GM18907 (cell line): ENCODE results near the gene EIF2D.

ENCODE experiments used
- ATAC-seq: cut with Tn5 transposase; IDR thresholded peaks from one replicate; pipeline ENCODE4 v1.9.1; 2021; ENCODE audit warnings: mild to moderate bottlenecking, moderate library complexity; ENCODE audit not compliant: unreplicated experiment

The EIF2D gene

DNA sequence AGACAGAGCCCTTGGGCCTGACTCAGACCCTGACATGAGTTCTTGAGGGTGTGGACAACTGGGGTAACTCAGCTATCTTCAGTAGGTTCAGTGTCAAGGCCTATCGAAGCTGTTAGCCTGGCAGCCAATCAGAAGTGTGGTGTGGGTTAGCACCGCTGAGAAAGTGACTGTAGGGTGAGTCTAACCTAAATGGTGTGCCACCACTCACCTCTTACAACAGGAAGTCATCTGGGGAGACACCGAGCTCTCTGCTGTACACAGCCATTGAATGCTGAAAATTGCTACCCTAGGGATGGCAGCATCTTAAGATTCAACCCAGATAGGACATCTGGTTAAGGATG, 60.3 kb downstream of the EIF2D start:
- ATAC-seq: no peak

DNA sequence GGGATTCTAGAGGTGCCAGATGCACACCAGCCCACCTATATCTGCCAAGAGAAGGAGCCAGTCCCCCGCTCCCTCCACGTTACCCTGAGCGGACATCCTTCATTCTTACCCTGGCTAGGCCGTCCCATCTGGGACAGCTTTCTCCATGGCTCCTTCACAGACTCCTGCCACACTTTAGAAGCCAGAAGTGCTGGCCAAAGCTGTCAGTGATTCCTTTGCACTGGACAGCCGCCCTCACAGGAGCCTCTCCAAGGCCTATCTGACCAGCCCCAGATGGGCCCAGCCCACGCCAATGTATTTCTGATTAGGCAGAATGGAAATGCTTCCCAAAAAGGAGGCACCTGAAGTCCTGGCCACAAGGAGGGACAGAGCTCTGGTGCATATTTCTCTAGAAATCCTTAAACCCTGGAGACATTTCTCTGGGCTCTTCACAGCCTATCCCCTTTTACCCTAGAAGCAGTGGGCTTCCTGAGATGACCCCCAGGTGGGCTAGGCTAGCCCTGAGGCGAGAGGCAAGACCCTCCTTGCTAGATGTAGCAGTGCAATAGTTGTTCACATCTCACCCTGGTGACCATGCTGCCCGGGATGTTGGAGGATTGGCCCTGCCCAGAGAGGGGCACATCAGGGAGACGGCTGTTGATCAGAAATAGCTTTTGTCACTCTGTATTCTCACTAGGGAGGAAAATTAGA, 60.8 kb downstream of the EIF2D start:
- ATAC-seq: no peak

- no peak for ATAC-seq
These were observed 61.8 kb downstream of the EIF2D start for GRCh38 chr1:206550446-206550845.

DNA sequence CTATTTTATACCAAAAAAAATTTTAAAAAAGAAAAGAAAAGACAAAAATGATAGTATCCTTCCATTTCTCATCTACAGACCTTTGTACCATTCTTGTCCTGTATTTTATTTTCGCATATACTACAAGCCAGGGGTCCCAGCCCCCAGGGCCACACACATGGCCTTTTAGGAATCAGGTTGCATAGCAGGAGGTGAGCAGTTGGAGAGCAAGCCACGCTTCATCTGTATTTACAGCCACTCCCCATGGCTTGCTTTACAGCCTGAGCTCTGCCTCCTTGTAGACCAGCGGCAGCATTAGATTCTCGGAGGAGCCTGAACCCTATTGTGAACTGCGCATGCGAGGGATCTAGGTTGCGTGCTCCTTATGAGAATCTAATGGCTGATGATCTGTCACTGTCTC, 65.2 kb downstream of the EIF2D start:
- no peak for ATAC-seq

DNA sequence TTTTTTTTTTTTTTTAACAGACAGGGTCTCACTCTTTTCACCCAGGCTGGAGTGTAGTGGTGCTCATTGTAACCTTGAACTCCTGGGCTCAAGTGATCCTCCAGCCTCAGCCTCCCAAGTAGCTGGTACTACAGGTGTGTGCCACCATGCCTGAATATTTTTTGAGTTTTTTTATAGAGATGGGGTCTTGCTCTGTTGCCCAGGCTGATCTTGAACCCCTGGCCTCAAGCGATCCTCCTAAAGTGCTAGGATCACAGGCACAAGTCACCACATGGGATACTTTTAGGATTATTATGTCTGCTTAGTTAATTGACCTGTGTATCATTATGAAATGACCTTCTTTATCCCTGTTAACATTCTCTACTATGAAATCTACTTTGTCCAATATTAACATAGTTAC, 66.9 kb downstream of the EIF2D start:
- no peak for ATAC-seq

DNA sequence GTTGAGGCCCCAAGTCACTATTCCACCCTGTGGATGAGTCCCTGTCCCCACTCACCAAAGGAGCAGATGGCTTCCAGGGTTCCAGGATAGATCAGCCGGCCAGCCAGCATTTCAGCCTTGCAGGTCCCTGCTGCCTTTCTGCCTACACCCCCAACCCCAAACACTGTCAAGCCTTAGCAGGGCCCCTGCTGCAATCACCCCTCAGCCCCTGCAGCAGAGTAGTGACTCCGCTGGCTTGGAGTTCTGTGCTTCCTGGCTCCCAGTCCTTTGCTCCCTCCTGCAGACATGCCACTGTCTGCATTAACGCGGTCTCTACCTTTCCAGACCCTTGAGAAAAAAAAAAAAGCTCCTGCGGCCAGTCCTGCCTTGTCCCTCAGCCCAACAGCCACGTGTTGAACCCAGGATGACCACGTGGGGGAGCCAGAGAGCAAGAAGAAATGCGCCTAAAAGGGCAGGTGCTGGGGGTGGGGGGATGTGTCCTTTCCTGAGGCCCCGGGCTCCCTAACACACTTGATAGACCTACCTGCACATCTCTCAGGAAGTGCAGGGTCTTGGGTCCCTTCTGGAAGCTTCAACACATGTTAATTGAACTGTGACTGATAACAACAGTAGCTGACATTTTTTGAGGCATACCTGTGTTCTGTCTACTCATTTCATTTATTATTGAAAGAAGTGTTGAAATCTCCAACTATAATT, 67.6 kb downstream of the EIF2D start:
- ATAC-seq: peak; percentile 52
